Esophagus squamous epithelium (tissue), 5 donors: ENCODE results near the gene FKBP4. TPM values are rescaled to one million over a fixed set of nuclear protein-coding genes. Genes with fewer than 3 reads are reported as not detected.

ENCODE experiments used
- DNase-seq: peaks from one replicate; lab custom pipeline; 2025; lab: John Stamatoyannopoulos, UW
- H3K27ac ChIP-seq, 4 donors: fragments of 200-600 bp; sonication (generic); one replicate each; pipeline ENCODE4 v1.5.1; 2016 to 2019; ENCODE audit warnings: mild to moderate bottlenecking in 1 of 4
- H3K27me3 ChIP-seq, 4 donors: fragments of 200-600 bp; sonication (generic); 1 replicate in 3 of 4; 2 replicates in 1 of 4; pipeline versions ENCODE4 v1.5.1 to v1.6.0; 2017 to 2021; ENCODE audit warnings: antibody characterized with exemption in 1 of 4
- H3K36me3 ChIP-seq, 3 donors: fragments of 200-600 bp; sonication (generic); one replicate each; pipeline ENCODE4 v1.5.1; 2016 to 2019
- H3K4me1 ChIP-seq, 3 donors: fragments of 200-600 bp; sonication (generic); one replicate each; pipeline ENCODE4 v1.5.1; 2017 to 2019
- H3K4me3 ChIP-seq, 4 donors: fragments of 200-600 bp; sonication (generic); 1 replicate in 3 of 4; 2 replicates in 1 of 4; pipeline ENCODE4 v1.5.1; 2016 to 2019; ENCODE audit warnings: mild to moderate bottlenecking in 2 of 4, moderate library complexity in 1 of 4
- H3K9me3 ChIP-seq, 3 donors: fragments of 200-600 bp; sonication (generic); one replicate each; pipeline ENCODE4 v1.5.1; 2016 to 2019
- CTCF ChIP-seq, 6 experiments: fragments of 450-650 bp in 4 of 6; fragments of 200-600 bp in 2 of 6; sonication (generic) in 2 of 6; IDR thresholded peaks; one replicate each; pipeline ENCODE4 v1.5.1; 2016 to 2019; ENCODE audit warnings: antibody characterized with exemption in 6 of 6, mild to moderate bottlenecking in 4 of 6, moderate library complexity in 4 of 6
- POLR2A ChIP-seq, 4 donors: fragments of 450-650 bp; IDR thresholded peaks; one replicate each; pipeline ENCODE4 v1.6.1; 2017; ENCODE audit warnings: antibody characterized with exemption in 4 of 4, mild to moderate bottlenecking in 4 of 4, moderate library complexity in 3 of 4
- WGBS, 2 donors: methylation state at CpG; one replicate each; pipeline ENCODE4 v1.1.5; 2018; 5-methylcytosine and 5-hydroxymethylcytosine counted together
- intact Hi-C: fragments of 100-400 bp; cut with DNase I; formaldehyde crosslinking; loops from one replicate; pipeline ENCODE4 v1.15.0; 2022
- total RNA-seq, 4 donors: library from RNA; depleted of rRNA; stranded (reverse); fragments of >200 nt; gene quantifications; one replicate each; pipeline ENCODE4 v1.1.0, GENCODE V29; 2016
- donor health status: DM: yes; HTN: yes; CAD: no.

The FKBP4 gene
- total RNA-seq, 4 donors from 2014 or later: 55.9 to 86.2 (median 62.8) TPM

- no peak overlapping the region for H3K27ac ChIP-seq
- H3K4me1 ChIP-seq: no peaks in the 10 kb centered on the region
- DNase-seq: no peak
- no peaks in the 10 kb centered on the region for H3K27me3 ChIP-seq
- peaks cover 38 to 100% (median 48%) of the 10 kb centered on the region in 3 donors for H3K36me3 ChIP-seq
- WGBS, 2 donors: 82 to 86% methylated on average over 6 to 7 of the region's 7 CpGs
- no peaks in the 10 kb centered on the region for H3K9me3 ChIP-seq
- no peak overlapping the region for H3K4me3 ChIP-seq
- intact Hi-C loops: no loop called here
- TF ChIP-seq CTCF (IDR thresholded peaks at IDR 0.05) (no peak), POLR2A (IDR thresholded peaks at IDR 0.05) (no peak)
Observed at GRCh38 chr12:2823483-2823882, 28.7 kb downstream of the FKBP4 start.

GRCh38 chr12:2824541-2824940 is 29.8 kb downstream of the FKBP4 start:
- no peak overlapping the region for H3K4me3 ChIP-seq
- peaks cover 34 to 100% (median 48%) of the 10 kb centered on the region in 3 donors for H3K36me3 ChIP-seq
- 73 to 79% methylated on average over 6 of the region's 6 CpGs for WGBS, 2 donors
- H3K27me3 ChIP-seq: no peaks in the 10 kb centered on the region
- no peak overlapping the region for H3K27ac ChIP-seq
- no peak for DNase-seq
- no peak for TF ChIP-seq CTCF (IDR thresholded peaks at IDR 0.05)
- TF ChIP-seq POLR2A (IDR thresholded peaks at IDR 0.05): no peak
- intact Hi-C loops: no loop called here
- no peaks in the 10 kb centered on the region for H3K4me1 ChIP-seq
- no peaks in the 10 kb centered on the region for H3K9me3 ChIP-seq

DNA sequence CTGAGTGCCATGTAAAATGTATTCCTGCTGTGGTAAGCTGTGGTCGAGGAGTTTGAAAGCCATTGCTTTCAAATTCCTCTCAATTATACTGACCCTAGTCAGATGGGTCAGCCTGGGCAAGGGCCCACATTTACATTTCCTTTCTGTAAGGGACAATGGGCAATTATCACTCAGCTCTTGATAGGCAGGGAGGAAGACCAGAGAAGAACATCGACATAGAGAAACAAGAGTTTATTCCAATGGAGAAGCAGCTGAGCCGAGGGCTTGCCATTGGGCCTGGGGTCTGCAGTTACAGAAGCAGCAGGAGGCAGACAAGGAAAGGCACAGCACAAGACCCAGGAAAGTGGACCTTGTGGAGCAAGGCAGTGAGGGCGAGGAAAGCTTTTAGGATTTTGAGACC is 30.4 kb downstream of the FKBP4 start:
- H3K36me3 ChIP-seq: peaks cover 34 to 100% (median 43%) of the 10 kb centered on the region in 3 donors
- H3K4me3 ChIP-seq: no peak overlapping the region
- no peak overlapping the region for H3K27ac ChIP-seq
- TF ChIP-seq CTCF (IDR thresholded peaks at IDR 0.05) (no peak), POLR2A (IDR thresholded peaks at IDR 0.05) (no peak)
- 78 to 80% methylated on average over 4 of the region's 4 CpGs for WGBS, 2 donors
- H3K9me3 ChIP-seq: no peaks in the 10 kb centered on the region
- intact Hi-C loops: no loop called here
- no peaks in the 10 kb centered on the region for H3K27me3 ChIP-seq
- H3K4me1 ChIP-seq: no peaks in the 10 kb centered on the region
- DNase-seq: no peak

DNA sequence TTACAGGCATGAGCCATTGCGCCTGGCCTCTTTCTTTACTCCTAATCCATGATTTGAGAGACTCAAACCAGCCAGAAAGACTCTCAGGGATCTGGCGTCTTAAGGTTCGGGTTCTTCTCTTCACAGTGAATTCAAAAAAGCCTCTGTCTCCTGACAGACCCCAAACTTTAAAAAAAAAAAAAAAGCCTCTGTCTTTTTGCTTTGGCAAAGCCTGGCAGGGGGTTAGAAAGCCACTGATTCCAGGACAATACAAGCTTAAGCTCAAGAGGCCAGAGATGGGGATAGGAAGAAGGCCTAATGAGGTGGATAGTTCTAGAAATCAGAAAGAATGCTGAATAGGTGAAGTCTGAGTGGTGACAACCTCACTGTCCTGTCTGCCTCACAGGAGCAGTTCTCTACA is 31.3 kb downstream of the FKBP4 start:
- TF ChIP-seq CTCF (IDR thresholded peaks at IDR 0.05): no peak
- no peak for TF ChIP-seq POLR2A (IDR thresholded peaks at IDR 0.05)
- Histone ChIP-seq H3K27ac (no peak overlapping the region), H3K9me3 (no peaks in the 10 kb centered on the region), H3K27me3 (no peaks in the 10 kb centered on the region), H3K4me3 (no peak overlapping the region), H3K4me1 (no peaks in the 10 kb centered on the region), H3K36me3 (peaks cover 33 to 100% (median 36%) of the 10 kb centered on the region in 3 donors)
- intact Hi-C loops: no loop called here
- 87 to 92% methylated on average over 2 to 3 of the region's 3 CpGs for WGBS, 2 donors
- DNase-seq: no peak

- Histone ChIP-seq H3K27ac (no peak overlapping the region), H3K27me3 (no peaks in the 10 kb centered on the region), H3K9me3 (no peaks in the 10 kb centered on the region), H3K4me3 (no peak overlapping the region), H3K4me1 (no peaks in the 10 kb centered on the region), H3K36me3 (peaks cover 25 to 99% (median 30%) of the 10 kb centered on the region in 3 donors)
- TF ChIP-seq CTCF (IDR thresholded peaks at IDR 0.05) (no peak), POLR2A (IDR thresholded peaks at IDR 0.05) (no peak)
- DNase-seq: no peak
- intact Hi-C loops: no loop called here
- 83 to 85% methylated on average over 14 of the region's 14 CpGs for WGBS, 2 donors
Observed at GRCh38 chr12:2826721-2827515, 32.1 kb downstream of the FKBP4 start.
